Limb (tissue), 2 donors: ENCODE data around the gene INPP5B.

Experiments
- DNase-seq, 2 donors: peaks; one replicate each; pipeline ENCODE4 v3.0.0-alpha.2; 2016; ENCODE audit errors: extremely low spot score in 2 of 2

The INPP5B gene

DNA sequence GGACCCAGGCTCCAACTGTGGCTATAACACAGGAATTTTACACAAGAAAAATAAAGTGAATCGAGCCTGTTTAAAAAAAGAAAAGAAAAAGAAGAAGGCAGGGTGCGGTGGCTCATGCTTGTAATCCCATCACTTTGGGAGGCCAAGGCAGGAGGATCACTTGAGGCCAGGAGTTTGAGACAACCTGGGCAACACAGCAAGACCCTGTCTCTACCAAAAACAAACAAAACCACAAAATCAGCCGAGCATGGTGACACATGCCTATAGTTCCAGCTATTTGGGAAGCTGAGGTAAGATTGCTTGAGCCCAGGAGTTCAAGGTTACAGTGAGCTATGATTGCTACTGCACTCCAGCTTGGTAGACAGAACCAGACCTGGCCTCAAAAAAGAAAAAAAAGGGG lies 105.2 kb downstream of the INPP5B start:
- no peak for DNase-seq

DNA sequence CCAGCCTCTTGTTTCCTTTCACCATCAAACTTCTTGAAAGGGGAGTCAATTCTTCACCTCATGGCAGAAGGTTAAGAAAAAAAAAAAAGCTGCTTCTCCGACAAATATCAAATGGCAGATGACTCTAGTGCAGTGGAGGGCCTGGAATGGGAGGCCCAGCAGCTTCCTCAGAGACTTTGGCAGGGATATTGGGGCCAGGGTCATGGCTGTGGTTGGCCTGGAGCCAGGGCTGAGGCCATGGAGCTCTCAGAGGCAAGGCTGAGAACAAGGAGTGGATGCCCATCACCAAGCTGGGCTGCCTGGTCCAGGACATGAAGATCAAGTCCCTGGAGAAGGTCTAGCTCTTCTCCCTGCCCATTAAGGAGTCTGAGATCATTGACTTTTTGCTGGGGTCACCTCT lies 106.1 kb downstream of the INPP5B start:
- DNase-seq, result no peak

DNA sequence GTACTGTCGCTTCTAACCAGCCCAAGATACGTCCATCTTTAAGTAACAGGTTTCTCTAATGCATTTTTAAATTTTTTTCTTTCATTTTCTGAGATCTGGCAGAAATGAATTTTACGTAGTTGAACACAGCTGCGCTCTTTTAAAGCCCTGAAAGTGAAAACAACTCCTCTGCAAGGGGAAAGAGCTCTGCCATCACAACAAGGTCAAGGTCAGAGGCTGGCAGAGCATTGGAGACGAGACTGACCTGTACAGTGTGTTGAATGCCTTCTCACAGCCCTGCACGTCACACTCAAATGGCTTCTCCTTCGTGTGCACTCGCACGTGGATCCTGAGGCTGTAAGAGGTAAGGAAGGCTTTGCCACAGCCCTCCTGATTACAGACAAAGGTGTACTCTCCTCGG lies 107.2 kb downstream of the INPP5B start:
- DNase-seq, result no peak

DNA sequence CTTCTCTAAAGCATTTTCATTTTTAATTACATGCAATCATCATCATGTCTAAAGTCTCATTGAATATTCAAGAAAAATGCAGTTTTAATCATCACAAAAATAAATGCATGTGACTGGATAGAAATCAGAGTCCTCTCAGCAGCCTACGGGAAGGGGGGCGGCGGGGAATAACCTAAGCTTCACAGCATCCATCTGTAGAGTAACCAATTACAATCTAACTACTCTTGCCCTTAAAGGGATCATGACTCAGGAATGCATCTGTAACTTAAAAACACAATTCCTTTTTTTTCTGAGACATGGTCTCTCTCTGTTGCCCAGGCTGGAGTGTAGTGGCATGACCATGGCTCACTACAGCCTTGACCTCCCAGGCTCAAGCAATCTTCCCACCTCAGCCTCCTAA lies 110.1 kb downstream of the INPP5B start:
- DNase-seq, result no peak

DNA sequence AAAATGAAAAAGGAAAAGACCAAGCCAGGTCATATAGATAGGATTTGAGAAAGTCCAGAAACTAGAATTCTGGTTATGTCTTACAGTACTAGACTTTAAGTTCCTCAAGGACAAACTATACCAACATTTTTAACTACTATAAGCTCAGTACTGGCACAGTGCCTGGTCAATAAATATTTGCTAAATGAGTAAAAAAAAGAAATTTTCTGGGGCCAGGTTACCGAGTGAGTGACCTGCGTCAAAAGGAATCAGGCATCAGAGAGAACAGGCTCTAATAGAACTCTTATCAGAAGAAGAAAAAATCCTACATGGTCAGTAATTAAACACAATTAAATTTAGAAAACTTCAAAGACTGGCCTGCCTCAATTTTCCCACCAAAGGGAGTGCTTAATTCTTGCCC lies 115.0 kb downstream of the INPP5B start:
- no peak for DNase-seq

DNA sequence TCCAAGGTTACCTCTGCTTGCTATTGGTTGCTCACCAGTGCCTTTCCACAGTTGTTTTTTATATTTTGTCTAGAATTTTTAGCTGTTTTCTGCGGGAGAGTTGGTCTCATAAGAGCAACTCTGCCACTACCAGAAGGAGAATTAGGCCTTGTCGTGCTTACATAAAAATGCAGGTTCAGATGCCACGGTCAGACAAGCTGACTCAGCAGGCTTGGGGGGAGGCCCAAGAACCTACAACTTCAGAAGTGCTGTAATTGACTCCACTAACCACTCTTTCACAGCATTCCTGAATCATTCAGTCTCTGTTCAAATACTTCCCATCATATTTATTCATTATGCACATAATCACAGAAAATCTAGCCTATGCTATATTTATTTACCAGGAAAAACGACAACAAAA lies 115.7 kb downstream of the INPP5B start:
- DNase-seq, result no peak

DNA sequence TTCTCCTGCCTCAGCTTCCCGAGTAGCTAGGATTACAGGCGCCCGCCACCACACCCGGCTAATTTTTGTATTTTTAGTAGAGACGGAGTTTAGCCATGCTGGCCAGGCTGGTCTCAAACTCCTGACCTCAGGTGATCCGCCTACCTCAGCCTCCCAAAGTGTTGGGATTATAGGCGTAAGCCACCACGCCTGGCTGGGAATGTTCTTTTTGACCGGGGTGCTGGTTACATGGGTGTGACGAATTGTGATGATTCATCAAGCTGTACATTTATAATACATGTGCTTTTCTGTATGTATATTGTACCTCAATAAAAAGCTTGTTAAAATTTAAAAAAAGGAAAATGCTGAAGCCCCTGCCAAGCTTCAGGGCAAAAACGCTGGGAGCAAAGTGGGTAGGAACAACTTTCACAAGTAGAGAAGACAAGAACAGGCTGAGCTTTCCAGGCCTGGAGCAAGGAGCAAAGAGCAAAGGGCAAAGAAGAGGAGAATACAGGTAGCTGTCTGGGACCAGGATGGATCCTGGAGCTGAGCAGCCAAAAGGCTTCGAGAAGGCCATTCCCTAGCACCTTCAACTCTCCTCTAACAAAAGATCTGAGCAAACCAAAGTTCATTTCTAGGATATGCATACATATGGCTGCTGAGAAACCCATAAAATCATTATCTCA lies 118.3 kb downstream of the INPP5B start:
- DNase-seq, result no peak

DNA sequence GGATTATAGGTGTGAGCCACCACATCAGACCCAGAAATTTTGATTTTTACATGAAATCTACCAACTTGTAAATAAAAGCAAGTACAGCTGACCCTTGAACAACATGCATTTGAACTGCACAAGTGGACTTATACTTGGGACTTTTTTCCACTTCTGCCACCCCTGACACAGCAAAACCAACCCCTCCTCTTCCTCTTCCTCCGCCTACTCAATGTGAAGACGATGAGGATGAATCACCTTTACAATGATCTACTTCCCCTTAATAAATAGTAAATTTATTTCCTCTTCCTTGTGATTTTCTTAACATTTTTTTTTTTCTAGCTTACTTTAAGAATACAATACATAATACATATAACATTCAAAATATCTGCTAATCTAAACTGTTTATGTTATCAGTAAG lies 121.3 kb downstream of the INPP5B start:
- no peak for DNase-seq

DNA sequence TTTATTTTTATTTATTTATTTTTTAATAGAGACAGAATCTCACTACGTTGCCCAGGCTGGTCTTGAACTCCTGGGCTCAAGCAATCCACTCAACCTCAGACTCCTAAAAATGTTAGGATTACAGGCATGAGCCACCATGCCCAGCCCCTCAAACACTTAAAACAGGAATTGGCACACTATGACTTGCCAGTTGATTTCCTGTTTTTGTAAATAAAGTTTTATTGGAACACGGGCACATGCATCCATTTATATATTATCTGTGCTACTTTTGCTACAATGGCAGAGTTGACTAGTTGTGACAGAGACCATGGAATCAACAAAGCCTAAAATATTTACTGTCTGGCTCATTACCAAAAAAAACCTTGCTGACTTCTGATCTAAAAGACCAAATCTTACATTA lies 122.9 kb downstream of the INPP5B start:
- no peak for DNase-seq

DNA sequence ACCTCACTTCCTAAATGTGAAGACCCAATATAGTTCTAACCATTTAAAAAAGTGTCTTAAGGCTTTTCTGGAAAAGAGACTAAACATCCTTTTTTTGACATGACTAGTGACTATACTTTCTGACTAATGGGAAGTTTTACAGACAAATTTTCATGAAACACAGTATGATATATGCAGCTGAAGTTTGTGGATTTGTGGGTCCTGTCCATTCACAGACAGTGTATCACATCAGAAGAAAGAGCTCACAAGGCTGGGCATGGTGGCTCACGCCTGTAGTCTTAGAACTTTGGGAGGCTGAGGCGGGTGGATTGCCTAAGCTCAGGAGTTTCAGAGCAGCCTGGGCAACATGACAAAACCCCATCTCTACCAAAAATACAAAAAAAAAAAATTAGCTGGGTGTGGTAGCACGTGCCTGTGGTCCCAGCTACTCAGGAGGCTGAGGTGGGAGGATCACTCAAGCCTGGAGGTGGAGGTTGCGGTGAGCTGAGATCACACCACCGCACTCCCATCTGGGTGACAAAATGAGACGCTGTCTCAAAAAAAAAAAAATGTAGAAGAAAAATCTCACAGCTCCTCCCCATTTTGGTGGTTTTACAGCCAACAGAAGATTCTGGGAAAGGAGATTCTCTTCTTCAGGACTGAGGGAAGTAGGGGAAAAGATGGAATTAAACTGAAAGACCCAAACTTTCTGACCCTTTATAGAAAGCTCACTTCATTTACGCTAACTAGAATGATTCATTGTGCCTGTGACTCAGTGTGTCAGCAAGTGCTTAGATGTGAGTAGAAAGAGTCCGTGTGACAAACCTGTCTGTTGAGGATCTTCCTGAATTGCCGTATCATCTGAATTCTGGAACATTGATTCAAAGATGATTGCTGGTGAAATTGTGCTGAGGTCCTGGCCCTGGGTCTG lies 123.7 kb downstream of the INPP5B start:
- no peak for DNase-seq

DNA sequence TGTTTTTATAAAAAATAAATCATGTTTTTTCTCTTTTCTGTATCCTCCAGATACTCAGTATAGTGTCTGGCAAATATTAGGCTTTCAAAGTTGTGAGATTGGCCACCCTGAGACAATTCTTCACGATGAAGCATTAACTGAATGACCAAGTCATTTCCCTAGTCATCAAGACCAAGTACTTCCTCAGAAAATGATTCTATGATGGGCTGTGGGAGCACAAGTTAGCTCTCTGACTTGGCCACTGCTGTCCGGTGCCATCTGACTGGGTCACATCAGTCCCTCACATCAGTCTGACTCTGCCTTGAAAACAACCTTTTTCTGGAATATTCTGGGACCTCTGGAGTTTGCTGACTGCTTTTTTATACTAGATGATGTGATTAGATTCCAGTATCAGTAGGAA lies 125.4 kb downstream of the INPP5B start:
- no peak for DNase-seq

DNA sequence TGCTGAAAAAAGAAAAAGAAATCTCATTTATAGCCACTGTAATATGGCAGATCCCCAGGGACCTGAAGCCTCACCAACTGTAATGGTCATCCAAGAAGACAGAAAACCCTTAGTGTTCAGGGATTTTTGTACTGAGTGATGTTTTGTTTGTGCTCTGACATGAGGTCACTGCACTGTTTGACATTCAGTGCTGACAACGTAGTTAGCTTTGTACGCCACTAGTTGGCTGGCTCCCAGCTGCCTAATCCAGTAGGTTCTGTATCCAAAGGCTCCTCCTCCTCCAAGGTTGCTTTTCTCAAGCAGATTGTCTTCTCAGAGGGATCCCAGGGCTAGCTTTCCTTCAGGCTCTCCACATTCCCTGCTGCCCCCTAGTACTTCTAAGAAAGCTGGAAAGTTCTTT lies 129.4 kb downstream of the INPP5B start:
- DNase-seq, result no peak

DNA sequence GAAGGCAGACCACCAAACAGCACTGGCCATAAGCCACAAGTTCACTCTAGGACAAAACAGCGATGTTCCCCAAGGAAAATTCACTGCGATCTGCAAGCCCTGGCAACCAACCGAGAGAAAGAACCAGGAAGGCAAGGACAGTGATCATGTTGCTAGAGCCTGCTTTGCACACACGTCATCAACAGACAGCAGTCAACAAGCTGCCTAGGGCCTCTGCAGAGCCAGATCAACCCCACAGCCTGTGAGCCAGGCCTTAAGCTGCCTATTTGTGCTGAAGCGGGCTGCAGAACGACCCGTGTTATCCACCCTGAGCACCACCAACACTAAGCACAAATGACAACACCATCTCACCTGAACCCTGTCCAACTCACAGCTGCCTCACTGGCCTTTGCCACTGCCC lies 132.6 kb downstream of the INPP5B start:
- DNase-seq, result no peak

DNA sequence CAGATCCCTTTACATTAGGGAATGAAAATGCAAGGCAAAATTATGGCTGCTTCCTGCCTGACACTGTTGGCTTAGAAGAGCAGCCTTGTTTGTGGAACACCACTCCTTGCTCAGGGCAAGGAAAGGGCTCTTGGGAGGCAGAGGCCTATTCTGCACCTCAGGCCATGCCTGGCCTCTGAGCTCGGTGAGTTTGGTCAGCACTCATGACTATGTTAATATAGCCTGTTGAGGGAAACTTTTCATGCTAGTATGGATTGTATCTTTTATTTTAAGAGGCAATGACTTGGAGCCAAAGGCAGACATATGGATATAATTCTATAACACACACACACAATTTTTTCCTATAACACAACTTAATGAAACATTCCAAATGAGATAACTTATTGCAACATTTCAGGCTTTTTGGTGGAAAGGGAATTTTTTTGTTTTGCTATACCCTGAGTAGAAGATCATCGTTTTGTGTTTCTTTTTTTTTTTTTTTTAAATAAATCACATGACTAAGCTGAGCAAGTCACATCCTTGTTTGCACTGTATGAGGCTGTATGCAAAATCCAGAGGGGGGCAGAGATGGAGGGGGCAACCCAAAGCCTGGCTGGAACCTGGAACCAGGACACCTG lies 133.2 kb downstream of the INPP5B start:
- no peak for DNase-seq

DNA sequence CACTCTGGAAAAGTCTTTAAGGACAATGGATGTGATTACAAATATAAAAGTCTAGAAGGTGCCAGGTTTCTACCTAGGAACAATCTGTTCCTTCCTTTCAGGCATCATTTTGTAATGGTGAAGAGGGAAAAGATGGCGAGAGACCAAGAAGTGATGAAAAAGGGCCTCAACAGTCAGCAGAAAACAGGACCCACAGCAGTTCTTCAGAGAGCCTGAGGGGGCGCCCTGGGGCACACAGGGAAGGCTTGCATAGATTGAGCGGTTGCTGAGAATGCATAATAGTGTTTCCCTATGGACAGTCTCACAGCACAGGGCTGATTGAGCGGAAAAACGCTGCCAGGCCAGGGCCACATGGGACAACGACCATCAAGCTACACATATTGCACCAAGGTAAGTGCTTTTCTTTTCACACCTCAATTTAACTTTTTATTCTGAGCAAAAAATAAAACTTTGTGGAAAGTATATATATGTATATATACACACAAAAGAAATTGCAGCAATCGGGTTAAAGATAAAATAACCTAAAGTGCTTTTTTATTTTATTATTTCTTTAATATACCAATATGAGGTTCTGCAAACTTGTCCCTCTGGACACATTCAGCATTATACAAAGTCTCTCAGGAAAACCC lies 135.7 kb downstream of the INPP5B start:
- DNase-seq, result peak; percentile 54 to 73
